PC-3 (cell line): Measurements from ENCODE around the gene KCND3. TPM values are rescaled to one million over a fixed set of nuclear protein-coding genes. Genes with fewer than 3 reads are reported as not detected.

ENCODE experiments used
- ATAC-seq: fragments of 200-7000 bp; cut with Tn5 transposase; 2 replicates; pipeline ENCODE4 v1.9.1; 2020; ENCODE audit warnings: mild to moderate bottlenecking, moderate library complexity
- BruUV-seq: library from RNA; stranded (reverse); fragments of 400-500 nt; replicated peaks from 2 replicates; lab custom pipeline; 2021; lab: Mats Ljungman, UMichigan
- CTCF ChIA-PET: fragments of 300-600 bp; sonication (Branson Sonifier 250); formaldehyde crosslinking; loops from one replicate; lab custom pipeline; 2022; ENCODE audit warnings: antibody characterized with exemption; lab: Charles Lee
- POLR2A ChIA-PET: fragments of 300-600 bp; sonication (Branson Sonifier 250); formaldehyde crosslinking; loops from one replicate; lab custom pipeline; 2022; ENCODE audit warnings: antibody characterized with exemption; ENCODE audit not compliant: unreplicated experiment; lab: Charles Lee
- DNase-seq: peaks from one replicate; pipeline ENCODE4 v3.0.0-alpha.2; 2015
- H2AFZ ChIP-seq: fragments of 300-600 bp; sonication (generic); 2 replicates; pipeline ENCODE4 v1.6.0; 2016; ENCODE audit warnings: antibody characterized with exemption, low read length
- H3F3A ChIP-seq: fragments of 300-600 bp; sonication (generic); one replicate; pipeline ENCODE4 v1.6.0; 2017; ENCODE audit warnings: antibody characterized with exemption, low read length, control low read depth, mild to moderate bottlenecking; ENCODE audit not compliant: unreplicated experiment
- H3K27ac ChIP-seq: fragments of 300-600 bp; sonication (generic); 2 replicates; pipeline ENCODE4 v1.5.1; 2016; ENCODE audit warnings: mild to moderate bottlenecking, low read length
- H3K27me3 ChIP-seq: fragments of 300-600 bp; sonication (generic); 2 replicates; pipeline ENCODE4 v1.6.1; 2016; ENCODE audit warnings: low read length, mixed read lengths
- H3K36me3 ChIP-seq: fragments of 300-600 bp; sonication (generic); 2 replicates; pipeline ENCODE4 v1.6.1; 2016; ENCODE audit warnings: low read depth, mixed run types, low read length, mixed read lengths
- H3K4me1 ChIP-seq: fragments of 300-600 bp; sonication (generic); 2 replicates; pipeline ENCODE4 v1.5.1; 2016; ENCODE audit warnings: low read length; ENCODE audit not compliant: insufficient read depth
- H3K4me2 ChIP-seq: fragments of 300-600 bp; sonication (generic); 2 replicates; pipeline ENCODE4 v1.6.0; 2016; ENCODE audit warnings: low read length
- H3K4me3 ChIP-seq: fragments of 300-600 bp; sonication (generic); 2 replicates; pipeline ENCODE4 v1.5.1; 2016; ENCODE audit warnings: mild to moderate bottlenecking, low read length, mixed read lengths
- H3K79me2 ChIP-seq: fragments of 300-600 bp; sonication (generic); 2 replicates; pipeline ENCODE4 v1.6.1; 2017; ENCODE audit warnings: low read length, mixed read lengths
- H3K9ac ChIP-seq: fragments of 300-600 bp; sonication (generic); 2 replicates; pipeline ENCODE4 v1.6.0; 2016; ENCODE audit warnings: mild to moderate bottlenecking, low read length
- H3K9me2 ChIP-seq: fragments of 300-600 bp; sonication (generic); replicated peaks from 2 replicates; pipeline ENCODE4 v1.6.1; 2016; ENCODE audit warnings: mixed run types, low read length, mixed read lengths
- H3K9me3 ChIP-seq: fragments of 300-600 bp; sonication (generic); 2 replicates; pipeline ENCODE4 v1.6.1; 2016; ENCODE audit warnings: low read length, mixed read lengths
- H4K20me1 ChIP-seq: fragments of 300-600 bp; sonication (generic); 2 replicates; pipeline ENCODE4 v1.6.1; 2016; ENCODE audit warnings: low read length, mixed read lengths
- CTCF ChIP-seq: fragments of 300-600 bp; sonication (generic); conservative IDR thresholded peaks from 2 replicates; pipeline ENCODE4 v1.5.1; 2017; ENCODE audit warnings: antibody characterized with exemption, low read depth, mild to moderate bottlenecking, low read length
- EZH2 ChIP-seq: fragments of 300-600 bp; sonication (generic); IDR thresholded peaks from one replicate; pipeline ENCODE4 v1.6.1; 2017; ENCODE audit warnings: antibody characterized with exemption, mild to moderate bottlenecking, low read length; ENCODE audit not compliant: unreplicated experiment
- EZH2phosphoT487 ChIP-seq: fragments of 300-600 bp; sonication (generic); IDR thresholded peaks from 2 replicates; pipeline ENCODE4 v1.6.1; 2018; ENCODE audit warnings: mild to moderate bottlenecking, antibody characterized with exemption, low read length, borderline replicate concordance
- intact Hi-C: fragments of 100-400 bp; cut with micrococcal nuclease; formaldehyde crosslinking; loops from 2 replicates; pipeline ENCODE4 v1.9.0; 2023
- total RNA-seq: library from RNA; depleted of rRNA; stranded (reverse); fragments of >200 nt; gene quantifications from 2 replicates; pipeline ENCODE4 v1.2.3, GENCODE V29; 2014

The KCND3 gene
- total RNA-seq, 1 experiment from 2014 or later: not detected

DNA sequence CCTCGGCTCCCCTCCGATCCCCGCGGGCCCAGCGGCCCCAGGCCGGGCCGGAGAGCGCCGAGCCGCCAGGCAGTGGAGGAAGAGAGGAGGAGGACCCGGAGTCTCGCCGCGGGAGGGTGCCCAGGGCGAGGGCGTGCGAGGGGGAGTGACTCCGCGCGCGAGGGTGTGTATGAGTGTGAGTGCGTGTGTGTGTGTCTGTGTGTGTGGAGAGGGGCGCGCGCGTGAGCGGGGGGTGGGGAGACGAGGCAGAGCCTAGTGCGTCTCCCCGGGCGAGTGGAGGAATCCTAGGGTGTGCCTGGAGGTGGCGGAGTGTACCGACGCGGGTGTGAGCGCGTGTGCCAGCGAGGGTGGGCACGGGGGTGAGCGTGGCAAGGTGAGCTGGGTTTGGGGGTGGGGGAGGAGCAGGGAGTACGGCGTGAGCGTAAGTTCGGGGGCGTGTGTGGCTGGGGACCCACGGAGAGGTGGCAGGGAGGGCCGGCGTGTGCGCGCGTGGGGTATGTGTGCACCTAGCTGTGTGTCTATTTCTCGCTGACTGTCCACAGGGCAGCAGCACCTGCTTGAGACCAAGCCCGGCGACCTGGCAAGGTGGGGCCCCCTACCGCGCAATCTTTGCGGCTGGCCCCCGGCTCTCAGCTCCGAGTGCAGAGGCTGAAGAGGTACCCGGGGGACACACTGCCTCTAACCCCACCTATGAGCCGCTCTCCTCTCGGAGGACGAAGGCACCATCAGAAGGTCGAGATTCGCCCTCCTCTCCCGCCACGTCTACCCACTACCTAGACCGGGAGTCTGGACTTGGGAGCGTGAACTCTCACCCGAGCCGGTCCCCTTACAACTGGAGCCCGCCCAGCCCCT is 784 bp upstream of the KCND3 start:
- Histone ChIP-seq H3K4me2 (peak overlapping the region; percentile 73), H3K9me3 (no peaks in the 10 kb centered on the region), H3K36me3 (no peaks in the 10 kb centered on the region), H3K9ac (no peak overlapping the region), H3F3A (no peaks in the 10 kb centered on the region), H3K9me2 (no peaks in the 10 kb centered on the region), H2AFZ (no peak overlapping the region), H4K20me1 (no peaks in the 10 kb centered on the region), H3K4me3 (peak overlapping the region; percentile 56), H3K4me1 (peaks cover 10% of the 10 kb centered on the region; the same call in 1 of the 2 replicates), H3K27me3 (peaks cover 80% of the 10 kb centered on the region), H3K79me2 (no peaks in the 10 kb centered on the region), H3K27ac (no peak overlapping the region)
- peak; percentile 32 for ATAC-seq
- no peak for DNase-seq
- intact Hi-C loops: no loop called here
- ChIA-PET POLR2A (no interaction called here), CTCF (interaction anchor here (0.7 kb wide), 1 partner anchor 581 kb away, joined by 3 read pairs; no protein-coding TSS in a partner anchor)
- BruUV-seq: no TSS peak
- TF ChIP-seq EZH2phosphoT487 (no peak), EZH2 (peak; percentile 41), CTCF (no peak)

DNA sequence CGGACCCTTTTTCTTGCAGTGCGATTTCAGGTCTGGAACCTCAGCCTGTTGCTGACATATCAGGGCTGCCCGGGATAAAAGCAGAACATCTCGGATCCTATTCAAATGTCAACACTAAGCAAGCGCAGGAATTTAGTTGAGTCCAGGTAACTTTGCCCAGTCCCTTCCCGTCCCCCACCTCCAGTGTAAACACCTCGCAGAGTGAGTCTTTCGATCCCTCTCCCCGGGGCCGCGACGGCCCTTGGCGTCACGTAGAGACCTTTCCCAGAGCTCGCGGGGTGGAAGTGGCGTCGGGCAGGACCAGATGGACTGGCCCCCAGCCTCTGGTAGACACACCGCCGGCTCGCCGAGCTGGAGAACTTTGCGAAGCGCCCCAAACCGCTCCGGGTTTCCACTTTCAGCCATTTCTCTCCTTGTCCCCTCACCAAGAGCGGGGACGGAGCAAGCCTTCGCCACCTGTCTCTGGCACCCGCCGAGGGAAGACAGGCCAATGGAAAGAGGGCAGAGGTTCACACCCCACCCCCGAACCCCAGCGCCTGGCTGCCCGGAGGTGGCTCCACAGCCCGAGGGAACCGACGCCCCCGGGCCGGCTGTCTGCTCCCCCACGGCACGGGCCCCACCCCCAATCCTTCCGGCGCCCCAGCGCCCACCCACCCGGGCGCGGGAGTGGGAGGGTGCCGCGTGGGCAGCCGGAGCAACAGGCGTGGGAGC is 570 bp downstream of the KCND3 start:
- CTCF ChIA-PET: no interaction called here
- intact Hi-C loops: no loop called here
- H3K27ac ChIP-seq: no peak overlapping the region

More for the DNA sequence above, 570 bp downstream of the KCND3 start:
- no peaks in the 10 kb centered on the region for H3K9me2 ChIP-seq
- no peak overlapping the region for H3K4me3 ChIP-seq
- no peaks in the 10 kb centered on the region for H3F3A ChIP-seq
- POLR2A ChIA-PET: no interaction called here
- H3K9ac ChIP-seq: no peak overlapping the region
- TF ChIP-seq CTCF (no peak), EZH2 (peak; percentile 66), EZH2phosphoT487 (peak; percentile 33; the same call in 1 of the 2 replicates)
- no peak overlapping the region for H2AFZ ChIP-seq
- H3K4me1 ChIP-seq: peaks cover 10% of the 10 kb centered on the region; the same call in 1 of the 2 replicates
- no peaks in the 10 kb centered on the region for H3K79me2 ChIP-seq
- H3K4me2 ChIP-seq: peak overlapping the region; percentile 19; the same call in 1 of the 2 replicates
- H3K36me3 ChIP-seq: no peaks in the 10 kb centered on the region
- ATAC-seq: no peak
- H3K27me3 ChIP-seq: peaks cover 75% of the 10 kb centered on the region
- no peaks in the 10 kb centered on the region for H4K20me1 ChIP-seq
- DNase-seq: no peak
- H3K9me3 ChIP-seq: no peaks in the 10 kb centered on the region
- BruUV-seq: no TSS peak
